ENCODE results near the gene C1orf174. TPM values are rescaled to one million over a fixed set of nuclear protein-coding genes. Genes with fewer than 3 reads are reported as not detected.

C1orf174 gene
- total RNA-seq, 1 donor from 2014 or later = 45.3 TPM

DNA sequence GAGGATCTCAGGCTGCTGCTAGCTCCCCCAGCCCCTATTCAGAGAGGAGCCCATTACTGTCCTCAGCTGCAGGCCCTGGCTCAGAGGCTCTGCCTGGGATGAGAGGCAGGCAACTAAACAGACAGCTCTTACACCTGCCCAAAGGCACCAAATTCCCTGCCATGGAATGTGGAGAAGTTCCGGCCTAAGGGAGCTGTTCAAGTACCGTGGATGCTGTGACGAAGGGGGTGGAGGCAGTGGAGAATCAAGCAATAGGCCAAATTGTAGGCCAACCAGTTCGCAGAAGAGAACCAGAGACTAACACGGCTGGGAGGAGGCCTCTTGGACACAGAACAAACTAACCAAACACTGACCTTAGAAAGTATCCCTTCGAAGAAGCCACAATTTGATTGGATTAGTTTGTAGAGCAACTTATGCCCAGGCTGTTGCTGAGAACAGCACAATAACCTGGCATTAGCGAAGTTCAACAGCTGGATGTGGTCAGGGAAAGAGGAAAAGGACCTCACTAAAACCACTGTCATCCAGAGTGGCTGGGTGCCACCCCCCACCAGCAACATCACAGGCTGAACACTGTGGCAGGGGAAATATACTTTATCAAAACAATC lies 3.6 kb downstream of the C1orf174 start:
- FAIRE-seq (no peak), DNase-seq (ENCODE audit: low read depth) (no peak)
- no peak overlapping the region for H3K4me3 ChIP-seq (ENCODE audit: low read depth, low read length)
- TF ChIP-seq, protein P1, sequence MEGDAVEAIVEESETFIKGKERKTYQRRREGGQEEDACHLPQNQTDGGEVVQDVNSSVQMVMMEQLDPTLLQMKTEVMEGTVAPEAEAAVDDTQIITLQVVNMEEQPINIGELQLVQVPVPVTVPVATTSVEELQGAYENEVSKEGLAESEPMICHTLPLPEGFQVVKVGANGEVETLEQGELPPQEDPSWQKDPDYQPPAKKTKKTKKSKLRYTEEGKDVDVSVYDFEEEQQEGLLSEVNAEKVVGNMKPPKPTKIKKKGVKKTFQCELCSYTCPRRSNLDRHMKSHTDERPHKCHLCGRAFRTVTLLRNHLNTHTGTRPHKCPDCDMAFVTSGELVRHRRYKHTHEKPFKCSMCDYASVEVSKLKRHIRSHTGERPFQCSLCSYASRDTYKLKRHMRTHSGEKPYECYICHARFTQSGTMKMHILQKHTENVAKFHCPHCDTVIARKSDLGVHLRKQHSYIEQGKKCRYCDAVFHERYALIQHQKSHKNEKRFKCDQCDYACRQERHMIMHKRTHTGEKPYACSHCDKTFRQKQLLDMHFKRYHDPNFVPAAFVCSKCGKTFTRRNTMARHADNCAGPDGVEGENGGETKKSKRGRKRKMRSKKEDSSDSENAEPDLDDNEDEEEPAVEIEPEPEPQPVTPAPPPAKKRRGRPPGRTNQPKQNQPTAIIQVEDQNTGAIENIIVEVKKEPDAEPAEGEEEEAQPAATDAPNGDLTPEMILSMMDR (IDR thresholded peaks at IDR 0.05; ENCODE audit: insufficient read depth, low read length, severe bottlenecking) = no peak
- H3K27me3 ChIP-seq (ENCODE audit: control insufficient read depth, insufficient read depth, low read length) = no peaks in the 10 kb centered on the region
- H3K36me3 ChIP-seq (ENCODE audit: control insufficient read depth, insufficient read depth, low read length) = peaks cover under 1% of the 10 kb centered on the region

DNA sequence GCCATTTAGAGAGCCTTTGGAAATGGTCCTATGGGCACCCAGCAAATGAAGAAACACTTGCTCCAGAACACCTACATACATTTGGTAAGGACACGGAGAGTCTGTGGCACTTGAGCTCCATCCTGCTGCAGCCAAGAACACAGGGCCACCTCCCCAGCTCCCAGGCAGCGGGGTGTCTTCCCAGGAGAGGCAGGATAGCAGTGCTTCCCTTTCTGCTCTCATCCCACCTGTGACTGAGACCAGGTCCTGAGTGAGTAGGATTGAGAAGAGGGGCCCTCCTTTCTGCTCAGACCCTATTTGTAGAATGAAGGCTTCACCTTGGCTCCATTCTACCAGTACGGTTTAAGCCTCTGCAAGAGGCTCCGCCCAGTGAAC lies 4.1 kb downstream of the C1orf174 start:
- TF ChIP-seq, protein P1 (IDR thresholded peaks at IDR 0.05; ENCODE audit: insufficient read depth, low read length, severe bottlenecking) = no peak
- FAIRE-seq (no peak), DNase-seq (ENCODE audit: low read depth) (no peak)
- Histone ChIP-seq H3K36me3 (ENCODE audit: control insufficient read depth, insufficient read depth, low read length) (peaks cover 3% of the 10 kb centered on the region), H3K27me3 (ENCODE audit: control insufficient read depth, insufficient read depth, low read length) (no peaks in the 10 kb centered on the region), H3K4me3 (ENCODE audit: low read depth, low read length) (no peak overlapping the region)

DNA sequence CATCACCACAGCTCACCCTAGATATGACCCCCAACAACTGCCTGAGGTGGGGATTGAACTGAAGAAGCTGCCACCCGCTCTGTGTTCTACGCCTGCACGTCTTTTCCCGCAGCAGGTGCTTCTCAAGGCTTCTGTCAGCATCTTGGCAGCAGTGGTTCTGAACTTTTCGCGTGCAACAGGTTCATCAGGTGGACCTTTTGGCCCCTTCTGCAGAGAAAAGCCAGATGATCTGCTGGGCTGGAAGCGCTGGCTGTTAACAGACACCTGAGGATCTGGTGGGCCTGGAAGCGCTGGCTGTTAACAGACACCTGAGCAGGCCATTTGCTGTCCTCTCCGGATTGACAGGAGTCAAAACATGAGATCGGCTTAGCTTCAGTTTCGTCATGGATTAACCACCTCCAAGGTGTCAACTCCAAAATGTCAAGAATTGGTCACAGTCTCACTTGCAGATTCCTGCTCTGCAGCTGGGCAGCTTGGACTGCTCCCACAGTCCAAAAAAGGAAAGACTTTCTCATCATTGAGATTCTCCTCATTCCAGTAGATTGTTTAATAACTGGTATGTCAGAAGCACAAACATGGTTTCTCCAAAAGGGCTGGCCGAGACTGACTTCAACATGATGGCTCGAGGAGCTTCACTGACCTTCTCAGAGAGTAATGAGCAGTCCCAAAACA lies 4.7 kb downstream of the C1orf174 start:
- H3K27me3 ChIP-seq (ENCODE audit: control insufficient read depth, insufficient read depth, low read length) = no peaks in the 10 kb centered on the region
- FAIRE-seq (no peak), DNase-seq (ENCODE audit: low read depth) (no peak)
- H3K36me3 ChIP-seq (ENCODE audit: control insufficient read depth, insufficient read depth, low read length) = peaks cover 6% of the 10 kb centered on the region
- TF ChIP-seq, protein P1 (IDR thresholded peaks at IDR 0.05; ENCODE audit: insufficient read depth, low read length, severe bottlenecking) = no peak
- no peak overlapping the region for H3K4me3 ChIP-seq (ENCODE audit: low read depth, low read length)

DNA sequence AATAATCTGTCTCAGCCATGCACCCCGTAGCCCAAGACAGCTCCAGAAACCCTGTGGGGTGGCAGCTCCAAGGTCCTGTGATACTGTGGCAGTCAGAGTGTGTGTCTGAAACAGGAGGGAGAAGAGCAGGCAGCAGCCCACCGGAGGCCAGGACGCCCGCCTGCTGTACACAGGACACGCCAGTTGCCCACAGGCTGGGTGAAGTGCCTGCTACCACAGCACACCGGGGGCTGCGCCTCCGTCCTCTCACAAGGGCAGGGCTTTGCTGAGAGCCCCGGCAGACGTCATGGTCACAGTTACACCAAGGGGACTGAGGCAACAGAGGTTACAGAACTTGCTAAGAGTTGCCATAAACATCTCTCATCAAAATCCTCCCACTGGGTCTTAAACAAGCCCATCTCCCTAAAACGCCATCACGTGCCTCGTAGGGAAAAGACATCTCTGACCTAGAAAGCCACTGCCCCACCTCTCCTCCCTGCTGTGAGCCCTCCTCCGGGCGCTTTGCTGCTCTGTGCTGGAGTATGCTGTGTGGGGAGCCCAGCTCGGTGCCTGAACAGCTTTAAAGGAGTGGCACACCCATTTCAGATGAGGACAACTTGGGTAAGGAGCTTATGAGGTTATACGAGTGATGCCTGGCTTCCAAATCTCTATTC lies 5.3 kb downstream of the C1orf174 start:
- Histone ChIP-seq H3K36me3 (ENCODE audit: control insufficient read depth, insufficient read depth, low read length) (peaks cover 12% of the 10 kb centered on the region), H3K4me3 (ENCODE audit: low read depth, low read length) (no peak overlapping the region), H3K27me3 (ENCODE audit: control insufficient read depth, insufficient read depth, low read length) (no peaks in the 10 kb centered on the region)
- TF ChIP-seq, protein P1 (IDR thresholded peaks at IDR 0.05; ENCODE audit: insufficient read depth, low read length, severe bottlenecking) = no peak
- FAIRE-seq (no peak), DNase-seq (ENCODE audit: low read depth) (no peak)

DNA sequence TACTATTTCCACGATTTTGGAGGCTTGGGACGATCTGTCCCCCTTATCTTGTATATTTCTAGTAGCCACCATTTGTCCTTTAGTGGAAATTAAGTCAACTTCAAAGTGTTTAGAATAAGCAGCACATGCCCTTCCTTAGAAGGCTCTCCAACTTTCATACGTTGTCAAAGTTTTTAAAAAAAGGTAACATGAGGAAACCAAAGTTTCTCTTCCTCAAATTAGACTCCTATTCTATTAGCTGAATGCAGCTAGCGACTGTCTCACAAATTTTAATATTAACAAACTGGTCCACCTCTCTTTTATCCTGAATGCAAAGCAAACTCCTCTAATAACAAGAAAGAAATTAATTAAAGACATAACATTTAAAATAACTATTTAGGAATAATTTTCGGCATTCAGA lies 6.9 kb downstream of the C1orf174 start:
- FAIRE-seq = no peak
- Histone ChIP-seq H3K27me3 (ENCODE audit: control insufficient read depth, insufficient read depth, low read length) (no peaks in the 10 kb centered on the region), H3K36me3 (ENCODE audit: control insufficient read depth, insufficient read depth, low read length) (peaks cover 14% of the 10 kb centered on the region), H3K4me3 (ENCODE audit: low read depth, low read length) (no peak overlapping the region)
- TF ChIP-seq, protein P1 (IDR thresholded peaks at IDR 0.05; ENCODE audit: insufficient read depth, low read length, severe bottlenecking) = no peak
- no peak for DNase-seq (ENCODE audit: low read depth)

Measured in bronchial epithelial cell (primary cell).